Naive thymus-derived CD4-positive, alpha-beta T cell (primary cell): ENCODE measurements around the gene ELK3. TPM values are rescaled to one million over a fixed set of nuclear protein-coding genes. Genes with fewer than 3 reads are reported as not detected.

Experiments
- ATAC-seq: fragments of 150-1000 bp; cut with Tn5 transposase; 2 replicates; pipeline ENCODE4 v1.10.0; 2021; ENCODE audit warnings: mild to moderate bottlenecking, moderate library complexity
- CTCF ChIA-PET: fragments of 350-600 bp; sonication (Branson Sonifier 250); formaldehyde crosslinking; loops from one replicate; lab custom pipeline; 2021; ENCODE audit warnings: antibody characterized with exemption; lab: Charles Lee
- POLR2A ChIA-PET: fragments of 350-600 bp; sonication (Branson Sonifier 250); formaldehyde crosslinking; loops from one replicate; lab custom pipeline; 2021; ENCODE audit warnings: antibody characterized with exemption, inconsistent platforms; lab: Charles Lee
- DNase-seq, 9 donors: peaks; one replicate each; pipeline versions ENCODE4 v3.0.0 to v3.0.0-alpha.2; 2020 to 2022; ENCODE audit warnings: mixed read lengths in 1 of 9
- H3K27ac ChIP-seq: one replicate; pipeline ENCODE4 v1.7.0; 2013; ENCODE audit warnings: mild to moderate bottlenecking, low read depth, low read length, moderate library complexity
- H3K27me3 ChIP-seq, 2 donors: one replicate each; pipeline ENCODE4 v1.7.0; 2013; ENCODE audit warnings: low read length in 2 of 2, mild to moderate bottlenecking in 2 of 2, moderate library complexity in 2 of 2; ENCODE audit not compliant: control insufficient read depth in 2 of 2, insufficient read depth in 2 of 2
- H3K36me3 ChIP-seq, 3 experiments: 1 replicate in 2 of 3; 2 replicates in 1 of 3; pipeline ENCODE4 v1.7.0; 2013; ENCODE audit warnings: low read length in 3 of 3, mild to moderate bottlenecking in 3 of 3, moderate library complexity in 1 of 3; ENCODE audit not compliant: insufficient read depth in 3 of 3, control insufficient read depth in 2 of 3
- H3K4me1 ChIP-seq, 2 donors: one replicate each; pipeline ENCODE4 v1.7.0; 2013; ENCODE audit warnings: low read length in 2 of 2, mild to moderate bottlenecking in 2 of 2, moderate library complexity in 1 of 2; ENCODE audit not compliant: control insufficient read depth in 2 of 2, insufficient read depth in 2 of 2
- H3K4me3 ChIP-seq: 2 replicates; pipeline ENCODE4 v1.7.0; 2013; ENCODE audit warnings: mild to moderate bottlenecking, low read length
- H3K9me3 ChIP-seq, 3 experiments: 1 replicate in 2 of 3; 2 replicates in 1 of 3; pipeline ENCODE4 v1.7.0; 2013; ENCODE audit warnings: low read length in 3 of 3; ENCODE audit not compliant: control insufficient read depth in 2 of 3
- H3K27ac Mint-ChIP-seq, 9 donors: one replicate each; pipeline ENCODE4 v1.8.0; 2020 to 2022; ENCODE audit warnings: mixed read lengths in 9 of 9, mild to moderate bottlenecking in 8 of 9, moderate library complexity in 5 of 9, inconsistent platforms in 2 of 9
- H3K27me3 Mint-ChIP-seq, 5 donors: one replicate each; pipeline ENCODE4 v1.8.0; 2021 to 2022; ENCODE audit warnings: mixed read lengths in 5 of 5, mild to moderate bottlenecking in 1 of 5
- H3K36me3 Mint-ChIP-seq, 5 donors: one replicate each; pipeline ENCODE4 v1.8.0; 2020 to 2022; ENCODE audit warnings: mixed read lengths in 5 of 5, mild to moderate bottlenecking in 3 of 5, inconsistent platforms in 1 of 5
- H3K4me1 Mint-ChIP-seq, 7 donors: one replicate each; pipeline ENCODE4 v1.8.0; 2020 to 2022; ENCODE audit warnings: mixed read lengths in 7 of 7, mild to moderate bottlenecking in 3 of 7, inconsistent platforms in 1 of 7
- H3K4me3 Mint-ChIP-seq, 10 donors: one replicate each; pipeline ENCODE4 v1.8.0; 2020 to 2022; ENCODE audit warnings: mild to moderate bottlenecking in 10 of 10, mixed read lengths in 10 of 10, moderate library complexity in 6 of 10, inconsistent platforms in 2 of 10
- H3K9me3 Mint-ChIP-seq, 11 donors: one replicate each; pipeline ENCODE4 v1.8.0; 2020 to 2022; ENCODE audit warnings: mixed read lengths in 11 of 11, mild to moderate bottlenecking in 4 of 11, inconsistent platforms in 1 of 11, moderate library complexity in 1 of 11
- intact Hi-C, 2 donors: fragments of 100-400 bp; cut with micrococcal nuclease; formaldehyde crosslinking; loops; one replicate each; pipeline ENCODE4 v1.15.1; 2023
- polyA plus RNA-seq, 2 donors: library from polyadenylated mRNA; unstranded; fragments of 300-500 nt; fragmentation: Illumina TruSeq; gene quantifications; one replicate each; pipeline ENCODE4 v1.2.3, GENCODE V29; 2021
- total RNA-seq, 6 experiments: library from RNA in 5 of 6; stranded (reverse) in 5 of 6; gene quantifications; 1 replicate in 5 of 6; 2 replicates in 1 of 6; pipeline ENCODE4 v1.2.3 and lab custom pipeline; 2021 to 2026

ELK3 gene
- total and polyA plus RNA-seq, 7 experiments from 2014 or later: 16.8 to 52.3 (median 29.4) TPM

DNA sequence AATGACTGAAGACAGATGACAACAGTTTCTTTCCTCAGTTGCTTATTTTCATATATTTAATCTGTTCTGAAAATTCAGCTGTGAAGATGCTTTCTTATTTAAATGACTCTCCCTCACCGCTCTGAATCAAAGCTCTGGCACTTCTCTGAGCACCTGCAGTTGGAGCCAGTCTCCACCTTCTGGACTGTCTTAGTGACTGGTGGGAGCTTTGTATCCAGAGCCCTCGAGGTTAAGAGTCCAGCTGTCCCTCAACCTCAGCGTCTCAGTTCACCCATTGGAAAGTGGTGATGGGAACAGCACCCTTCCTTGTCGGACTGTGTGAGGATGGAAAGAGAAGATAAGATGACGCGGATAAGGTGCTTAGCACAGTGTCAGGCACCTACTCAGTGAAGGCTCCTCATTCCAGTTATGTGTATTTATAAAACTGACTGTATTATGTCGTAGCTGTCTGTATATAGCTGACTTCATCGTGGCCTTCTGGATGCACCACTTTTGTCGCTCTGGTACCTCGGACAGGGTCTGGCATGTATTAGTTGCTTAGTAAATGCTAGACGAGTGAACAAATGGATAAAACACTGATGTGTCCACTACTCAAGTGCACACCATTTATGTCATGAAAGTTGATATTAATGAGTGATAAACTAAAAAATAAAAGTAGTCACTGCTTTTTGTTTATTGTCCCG, 34.5 kb downstream of the ELK3 start:
- Histone ChIP-seq H3K4me1 (no peaks in the 10 kb centered on the region), H3K4me3 (no peak overlapping the region), H3K36me3 (peaks cover 0 to 39% (median 12%) of the 10 kb centered on the region in 3 experiments), H3K27me3 (no peaks in the 10 kb centered on the region), H3K27ac (no peak overlapping the region), H3K9me3 (no peaks in the 10 kb centered on the region)
- Mint-ChIP-seq H3K4me3 (no peak overlapping the region), H3K36me3 (peaks cover 0 to 41% (median 25%) of the 10 kb centered on the region in 5 donors), H3K27me3 (no peaks in the 10 kb centered on the region), H3K27ac (peak overlapping the region in 1 of 9 donors; percentile 16), H3K4me1 (peaks cover 7 to 29% (median 21%) of the 10 kb centered on the region in 7 donors), H3K9me3 (no peaks in the 10 kb centered on the region)
- intact Hi-C loops: no loop called here
- DNase-seq (no peak), ATAC-seq (no peak)
- POLR2A ChIA-PET: interaction anchor here (0.6 to 1.3 kb wide), 2 partner anchors 8 to 218 kb away, joined by 3 read pairs; no protein-coding TSS in a partner anchor
- CTCF ChIA-PET: interaction anchor here (0.6 to 0.7 kb wide), 2 partner anchors 163 to 279 kb away, joined by 5 read pairs; no protein-coding TSS in a partner anchor

DNA sequence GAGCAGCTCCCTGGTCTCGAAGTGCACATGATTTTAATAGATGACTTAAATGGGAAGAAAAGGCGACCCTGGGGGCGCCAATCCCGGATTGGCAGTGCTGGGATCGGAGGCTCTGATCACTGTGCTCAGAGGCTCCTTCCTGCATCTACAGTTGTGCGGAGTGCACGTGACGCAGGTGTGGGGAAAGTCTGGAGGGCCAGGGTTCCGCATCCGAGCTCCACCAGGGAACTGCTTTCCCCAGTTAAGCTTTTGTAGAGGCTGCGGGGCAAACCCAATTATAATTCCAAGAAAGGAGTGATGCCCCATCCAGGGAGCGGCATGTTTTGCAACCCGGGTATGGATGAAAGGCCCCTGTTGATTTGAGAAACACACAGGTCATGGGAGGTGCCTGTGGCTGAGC, 36.5 kb downstream of the ELK3 start:
- Mint-ChIP-seq H3K27me3 (no peaks in the 10 kb centered on the region), H3K36me3 (peaks cover 0 to 23% (median 15%) of the 10 kb centered on the region in 5 donors), H3K4me1 (peaks cover 10 to 44% (median 29%) of the 10 kb centered on the region in 7 donors), H3K4me3 (no peak overlapping the region), H3K9me3 (no peaks in the 10 kb centered on the region), H3K27ac (peak overlapping the region in 2 of 9 donors; percentile 5 to 54)
- no peak overlapping the region for H3K27ac ChIP-seq
- ChIA-PET POLR2A (interaction anchor here (0.6 to 1.0 kb wide), 2 partner anchors 9 to 161 kb away, joined by 3 read pairs; no protein-coding TSS in a partner anchor), CTCF (interaction anchor here (0.7 kb wide), 1 partner anchor 169 kb away, joined by 3 read pairs; no protein-coding TSS in a partner anchor)
- ATAC-seq: no peak
- H3K4me1 ChIP-seq: peaks cover 0 to 4% of the 10 kb centered on the region in 2 donors
- H3K27me3 ChIP-seq: no peaks in the 10 kb centered on the region
- H3K36me3 ChIP-seq: peaks cover 0 to 20% (median 5%) of the 10 kb centered on the region in 3 experiments
- H3K4me3 ChIP-seq: no peak overlapping the region
- H3K9me3 ChIP-seq: no peaks in the 10 kb centered on the region
- intact Hi-C loops: no loop called here
- no peak for DNase-seq

DNA sequence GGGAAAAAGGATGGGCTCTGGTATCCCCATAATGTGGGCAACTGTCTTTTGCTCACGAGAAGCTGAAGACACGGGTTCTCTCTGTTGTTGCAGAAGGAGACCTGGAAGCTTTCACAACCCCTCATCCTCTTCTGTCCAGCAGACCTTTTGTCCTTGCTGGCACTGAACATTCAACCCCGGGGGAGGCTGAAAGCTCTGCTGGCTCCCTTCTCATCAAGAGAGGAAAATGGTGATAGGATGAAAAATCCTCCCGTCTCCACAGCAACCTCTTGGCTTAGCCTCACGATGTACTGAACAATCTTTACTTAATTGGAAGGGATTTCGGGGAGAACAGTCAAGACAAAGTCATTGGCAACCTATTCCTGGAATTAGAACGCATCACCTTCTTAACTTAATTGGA, 39.0 kb downstream of the ELK3 start:
- H3K4me1 Mint-ChIP-seq: peaks cover 33 to 54% (median 47%) of the 10 kb centered on the region in 7 donors

DNA sequence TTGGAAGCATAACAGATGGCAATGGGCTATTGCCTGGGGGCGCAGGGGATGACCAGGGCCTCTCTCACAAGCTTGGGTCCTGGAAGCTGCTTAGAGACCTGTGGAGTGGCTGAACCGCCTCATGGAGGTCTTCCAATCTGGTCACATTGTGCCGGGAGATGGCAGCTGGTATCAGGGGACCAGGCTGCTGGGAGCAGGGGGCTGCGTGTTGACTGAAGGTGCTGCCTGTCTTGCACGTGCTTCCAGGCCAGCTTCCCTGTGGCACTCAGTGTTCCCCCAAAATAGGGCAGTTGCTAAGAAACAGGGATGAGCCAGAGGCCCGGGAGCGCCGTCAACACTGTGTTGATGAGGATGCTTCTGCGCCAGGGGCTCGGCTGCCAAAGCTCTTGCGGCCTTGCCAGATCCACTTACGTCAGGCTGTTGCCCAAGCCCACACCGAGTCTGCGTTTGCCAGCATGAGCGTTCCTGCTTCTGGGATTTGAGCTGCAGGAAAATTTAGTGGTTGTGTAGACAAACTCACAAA, 39.8 kb downstream of the ELK3 start:
- no peaks in the 10 kb centered on the region for H3K9me3 ChIP-seq
- no peaks in the 10 kb centered on the region for H3K27me3 ChIP-seq
- H3K27ac Mint-ChIP-seq: peak overlapping the region in 3 of 9 donors; percentile 1 to 28 (median 25)
- H3K4me1 ChIP-seq: peaks cover 24 to 36% of the 10 kb centered on the region in 2 donors
- ChIA-PET CTCF (no interaction called here), POLR2A (interaction anchor here (1.3 kb wide), 1 partner anchor 167 kb away, joined by 3 read pairs; the partner anchor contains the start of gene CDK17)
- no peak overlapping the region for H3K27ac ChIP-seq
- H3K4me3 Mint-ChIP-seq: peak overlapping the region in 1 of 10 donors; percentile 58
- peaks cover 34 to 62% (median 54%) of the 10 kb centered on the region in 7 donors for H3K4me1 Mint-ChIP-seq
- peaks cover 0 to 2% (median 0%) of the 10 kb centered on the region in 11 donors for H3K9me3 Mint-ChIP-seq
- no peak for DNase-seq
- H3K36me3 Mint-ChIP-seq: peaks cover 0 to 21% (median 7%) of the 10 kb centered on the region in 5 donors
- H3K27me3 Mint-ChIP-seq: no peaks in the 10 kb centered on the region
- no peaks in the 10 kb centered on the region for H3K36me3 ChIP-seq
- H3K4me3 ChIP-seq: no peak overlapping the region
- intact Hi-C loops: no loop called here
- no peak for ATAC-seq

More for the DNA sequence above, 39.0 kb downstream of the ELK3 start:
- intact Hi-C loops: no loop called here
- ChIA-PET POLR2A (interaction anchor here (1.3 kb wide), 1 partner anchor 167 kb away, joined by 3 read pairs; the partner anchor contains the start of gene CDK17), CTCF (no interaction called here)
- Mint-ChIP-seq H3K9me3 (peaks cover 0 to 2% (median 0%) of the 10 kb centered on the region in 11 donors), H3K36me3 (peaks cover 0 to 21% (median 9%) of the 10 kb centered on the region in 5 donors), H3K27ac (peak overlapping the region in 3 of 9 donors; percentile 12 to 32 (median 17)), H3K27me3 (no peaks in the 10 kb centered on the region), H3K4me3 (no peak overlapping the region)
- H3K27me3 ChIP-seq: no peaks in the 10 kb centered on the region
- H3K4me1 ChIP-seq: peaks cover 24 to 28% of the 10 kb centered on the region in 2 donors
- H3K27ac ChIP-seq: no peak overlapping the region
- H3K36me3 ChIP-seq: no peaks in the 10 kb centered on the region
- ATAC-seq (no peak), DNase-seq (no peak)
- no peak overlapping the region for H3K4me3 ChIP-seq
- H3K9me3 ChIP-seq: no peaks in the 10 kb centered on the region

DNA sequence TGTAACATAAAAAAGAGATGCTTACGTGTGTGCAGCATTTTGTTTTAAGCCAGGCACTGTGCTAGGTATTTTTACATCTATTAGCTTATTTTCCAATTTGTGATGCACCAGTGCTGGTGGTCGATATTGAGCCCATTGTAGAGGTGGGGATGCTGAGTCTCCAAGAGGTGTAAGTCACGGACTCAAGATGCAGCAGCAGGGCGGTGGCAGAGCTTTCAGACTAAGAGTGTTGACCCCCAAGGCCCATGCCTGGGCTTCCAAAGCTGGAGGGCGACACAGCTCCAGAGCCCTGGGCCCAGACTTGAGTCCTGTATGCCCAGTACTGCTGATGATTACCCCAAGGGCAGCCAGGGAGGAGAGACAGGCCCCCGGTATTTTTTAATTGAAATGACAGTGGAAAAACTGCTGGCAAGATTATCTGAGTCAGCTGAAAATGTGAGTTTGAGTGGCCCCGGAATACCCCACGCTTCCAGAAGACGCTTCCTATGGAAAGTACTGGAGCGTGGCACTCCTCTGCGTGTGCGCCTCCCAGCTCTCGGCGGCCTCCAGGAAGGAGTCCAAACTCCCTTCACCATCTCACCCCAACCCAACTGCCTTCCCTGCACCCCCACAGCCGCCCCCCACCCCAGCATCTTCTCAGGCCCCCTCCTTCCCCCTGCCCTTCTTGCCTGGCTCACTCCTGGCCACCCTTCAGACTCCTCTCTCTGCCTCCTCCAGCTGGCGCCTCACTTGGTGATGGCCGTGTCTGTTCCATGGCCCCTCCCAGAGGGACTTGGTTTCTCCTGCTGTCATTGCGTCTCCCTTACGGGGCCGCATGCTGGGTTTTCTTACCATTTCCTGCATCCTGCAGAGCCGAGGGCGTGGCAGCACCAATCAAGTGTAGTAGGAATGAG, 40.7 kb downstream of the ELK3 start:
- peak overlapping the region in 5 of 10 donors; percentile 5 to 55 (median 45) for H3K4me3 Mint-ChIP-seq
- POLR2A ChIA-PET: interaction anchor here (1.3 kb wide), 1 partner anchor 166 kb away, joined by 3 read pairs; the partner anchor contains the start of gene CDK17

DNA sequence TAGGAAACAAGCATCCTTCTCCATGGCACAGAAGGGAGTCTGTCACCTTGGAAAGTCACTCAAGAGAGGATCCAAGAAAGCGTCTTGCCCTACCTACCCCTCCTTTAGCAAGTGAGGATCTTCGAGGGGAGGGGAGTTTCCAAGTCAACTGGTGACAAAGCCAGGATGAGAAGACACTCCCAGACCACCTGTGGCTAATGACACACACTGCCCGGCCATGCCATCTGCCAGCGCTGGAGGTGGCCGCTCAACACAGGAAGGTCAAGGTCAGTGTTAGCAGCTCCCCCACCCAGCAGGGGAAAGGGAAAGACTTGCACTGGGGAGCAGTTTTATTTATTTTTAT, 41.3 kb downstream of the ELK3 start:
- ChIA-PET CTCF (interaction anchor here (0.9 kb wide), 1 partner anchor 21 kb away, joined by 9 read pairs; no protein-coding TSS in a partner anchor), POLR2A (no interaction called here)
- Histone ChIP-seq H3K27ac (no peak overlapping the region), H3K27me3 (no peaks in the 10 kb centered on the region), H3K4me3 (no peak overlapping the region), H3K36me3 (no peaks in the 10 kb centered on the region), H3K9me3 (no peaks in the 10 kb centered on the region), H3K4me1 (peaks cover 24 to 42% of the 10 kb centered on the region in 2 donors)
- peaks cover 0 to 2% (median 0%) of the 10 kb centered on the region in 11 donors for H3K9me3 Mint-ChIP-seq
- H3K36me3 Mint-ChIP-seq: peaks cover 0 to 23% (median 7%) of the 10 kb centered on the region in 5 donors
- peak overlapping the region in 5 of 10 donors; percentile 5 to 55 (median 41) for H3K4me3 Mint-ChIP-seq
- no peaks in the 10 kb centered on the region for H3K27me3 Mint-ChIP-seq
- H3K27ac Mint-ChIP-seq: peak overlapping the region in 7 of 9 donors; percentile 14 to 83 (median 74)
- intact Hi-C loops: no loop called here
- no peak for ATAC-seq
- peaks cover 34 to 75% (median 63%) of the 10 kb centered on the region in 7 donors for H3K4me1 Mint-ChIP-seq
- no peak for DNase-seq

More for the DNA sequence above, 40.7 kb downstream of the ELK3 start:
- DNase-seq (no peak), ATAC-seq (no peak)
- Mint-ChIP-seq H3K9me3 (peaks cover 0 to 2% (median 0%) of the 10 kb centered on the region in 11 donors), H3K27me3 (no peaks in the 10 kb centered on the region), H3K4me1 (peaks cover 33 to 69% (median 57%) of the 10 kb centered on the region in 7 donors), H3K36me3 (peaks cover 0 to 23% (median 7%) of the 10 kb centered on the region in 5 donors), H3K27ac (peak overlapping the region in 8 of 9 donors; percentile 14 to 83 (median 69))
- Histone ChIP-seq H3K4me3 (no peak overlapping the region), H3K27me3 (no peaks in the 10 kb centered on the region), H3K9me3 (no peaks in the 10 kb centered on the region), H3K27ac (no peak overlapping the region), H3K36me3 (no peaks in the 10 kb centered on the region), H3K4me1 (peaks cover 24 to 36% of the 10 kb centered on the region in 2 donors)
- CTCF ChIA-PET: interaction anchor here (0.9 kb wide), 1 partner anchor 20 kb away, joined by 9 read pairs; no protein-coding TSS in a partner anchor
- intact Hi-C loops: no loop called here
